ENCODE measurements around the gene MCAT.

The MCAT gene
- 5.5 to 8.9 (median 7.1) reads per million in 3 donors for total RNA-seq

GRCh38 chr22:43142880-43143562 is at the start of gene MCAT:
MCAT (minus strand) TSS chr22:43143398; CDS start chr22:43143348, 50 bp downstream.
- peak; percentile 57 to 75 (median 65) for DNase-seq
- no peaks in the 10 kb centered on the region for H3K27me3 ChIP-seq (replicated peaks; ENCODE audit: control insufficient read depth, insufficient read depth, low read length, poor library complexity, severe bottlenecking)
- no peaks in the 10 kb centered on the region for H3K9me3 ChIP-seq (ENCODE audit: control insufficient read depth, low read length)
- H3K4me1 ChIP-seq (ENCODE audit: control insufficient read depth, insufficient read depth, low read length, poor library complexity, severe bottlenecking), result peaks cover 4% of the 10 kb centered on the region
- H3K27ac ChIP-seq (ENCODE audit: insufficient read depth, low read length, poor library complexity, severe bottlenecking), result peak within 1 kb of the TSS; percentile 79
- peak within 1 kb of the TSS; percentile 77 for H3K4me3 ChIP-seq (ENCODE audit: insufficient read depth, low read depth, low read length, poor library complexity, severe bottlenecking)
- H3K36me3 ChIP-seq (ENCODE audit: control insufficient read depth, insufficient read depth, low read length), result peaks cover 4% of the 10 kb centered on the region

GRCh38 chr22:43191831-43192230 is 48.6 kb upstream of the MCAT start:
- Histone ChIP-seq H3K27ac (ENCODE audit: insufficient read depth, low read length, poor library complexity, severe bottlenecking) (no peak overlapping the region), H3K4me3 (ENCODE audit: insufficient read depth, low read depth, low read length, poor library complexity, severe bottlenecking) (no peak overlapping the region), H3K9me3 (ENCODE audit: control insufficient read depth, low read length) (no peaks in the 10 kb centered on the region), H3K4me1 (ENCODE audit: control insufficient read depth, insufficient read depth, low read length, poor library complexity, severe bottlenecking) (peaks cover 3% of the 10 kb centered on the region), H3K36me3 (ENCODE audit: control insufficient read depth, insufficient read depth, low read length) (no peaks in the 10 kb centered on the region), H3K27me3 (replicated peaks; ENCODE audit: control insufficient read depth, insufficient read depth, low read length, poor library complexity, severe bottlenecking) (no peaks in the 10 kb centered on the region)
- no peak for DNase-seq

GRCh38 chr22:43188829-43189545 is 45.8 kb upstream of the MCAT start:
- H3K27me3 ChIP-seq (replicated peaks; ENCODE audit: control insufficient read depth, insufficient read depth, low read length, poor library complexity, severe bottlenecking), result no peaks in the 10 kb centered on the region
- H3K4me1 ChIP-seq (ENCODE audit: control insufficient read depth, insufficient read depth, low read length, poor library complexity, severe bottlenecking), result peaks cover 12% of the 10 kb centered on the region
- no peaks in the 10 kb centered on the region for H3K36me3 ChIP-seq (ENCODE audit: control insufficient read depth, insufficient read depth, low read length)
- no peak overlapping the region for H3K4me3 ChIP-seq (ENCODE audit: insufficient read depth, low read depth, low read length, poor library complexity, severe bottlenecking)
- no peak overlapping the region for H3K27ac ChIP-seq (ENCODE audit: insufficient read depth, low read length, poor library complexity, severe bottlenecking)
- no peaks in the 10 kb centered on the region for H3K9me3 ChIP-seq (ENCODE audit: control insufficient read depth, low read length)
- no peak for DNase-seq

- H3K4me1 ChIP-seq (ENCODE audit: control insufficient read depth, insufficient read depth, low read length, poor library complexity, severe bottlenecking), result peaks cover 12% of the 10 kb centered on the region
- peak overlapping the region; percentile 50 for H3K4me3 ChIP-seq (ENCODE audit: insufficient read depth, low read depth, low read length, poor library complexity, severe bottlenecking)
- H3K36me3 ChIP-seq (ENCODE audit: control insufficient read depth, insufficient read depth, low read length), result no peaks in the 10 kb centered on the region
These were observed 44.2 kb upstream of the MCAT start for GRCh38 chr22:43187171-43188099.

GRCh38 chr22:43186272-43187170 is 43.3 kb upstream of the MCAT start, which contains the start of gene TTLL12:
TTLL12 (minus strand) TSS chr22:43187134; CDS start chr22:43187069, 65 bp downstream.
- Histone ChIP-seq H3K4me3 (ENCODE audit: insufficient read depth, low read depth, low read length, poor library complexity, severe bottlenecking) (peak within 1 kb of the TSS; percentile 50), H3K36me3 (ENCODE audit: control insufficient read depth, insufficient read depth, low read length) (no peaks in the 10 kb centered on the region), H3K27ac (ENCODE audit: insufficient read depth, low read length, poor library complexity, severe bottlenecking) (peak within 1 kb of the TSS; percentile 98), H3K27me3 (replicated peaks; ENCODE audit: control insufficient read depth, insufficient read depth, low read length, poor library complexity, severe bottlenecking) (no peaks in the 10 kb centered on the region), H3K4me1 (ENCODE audit: control insufficient read depth, insufficient read depth, low read length, poor library complexity, severe bottlenecking) (peaks cover 12% of the 10 kb centered on the region), H3K9me3 (ENCODE audit: control insufficient read depth, low read length) (no peaks in the 10 kb centered on the region)
- peak; percentile 36 to 62 (median 58) for DNase-seq

More at GRCh38 chr22:43187171-43188099, 44.2 kb upstream of the MCAT start:
- H3K27me3 ChIP-seq (replicated peaks; ENCODE audit: control insufficient read depth, insufficient read depth, low read length, poor library complexity, severe bottlenecking), result no peaks in the 10 kb centered on the region
- DNase-seq, result peak; percentile 92 to 93 (median 93)
- H3K9me3 ChIP-seq (ENCODE audit: control insufficient read depth, low read length), result no peaks in the 10 kb centered on the region
- H3K27ac ChIP-seq (ENCODE audit: insufficient read depth, low read length, poor library complexity, severe bottlenecking), result peak overlapping the region; percentile 98

GRCh38 chr22:43185860-43186261 is 42.7 kb upstream of the MCAT start:
- H3K4me3 ChIP-seq (ENCODE audit: insufficient read depth, low read depth, low read length, poor library complexity, severe bottlenecking), result peak overlapping the region; percentile 46
- no peak for DNase-seq
- H3K27me3 ChIP-seq (replicated peaks; ENCODE audit: control insufficient read depth, insufficient read depth, low read length, poor library complexity, severe bottlenecking), result no peaks in the 10 kb centered on the region
- peak overlapping the region; percentile 75 for H3K27ac ChIP-seq (ENCODE audit: insufficient read depth, low read length, poor library complexity, severe bottlenecking)
- H3K36me3 ChIP-seq (ENCODE audit: control insufficient read depth, insufficient read depth, low read length), result no peaks in the 10 kb centered on the region
- H3K4me1 ChIP-seq (ENCODE audit: control insufficient read depth, insufficient read depth, low read length, poor library complexity, severe bottlenecking), result peaks cover 12% of the 10 kb centered on the region
- H3K9me3 ChIP-seq (ENCODE audit: control insufficient read depth, low read length), result no peaks in the 10 kb centered on the region

GRCh38 chr22:43183496-43184277 is 40.5 kb upstream of the MCAT start:
- H3K9me3 ChIP-seq (ENCODE audit: control insufficient read depth, low read length), result no peaks in the 10 kb centered on the region
- H3K27me3 ChIP-seq (replicated peaks; ENCODE audit: control insufficient read depth, insufficient read depth, low read length, poor library complexity, severe bottlenecking), result no peaks in the 10 kb centered on the region
- no peak for DNase-seq
- H3K36me3 ChIP-seq (ENCODE audit: control insufficient read depth, insufficient read depth, low read length), result peaks cover 14% of the 10 kb centered on the region
- H3K27ac ChIP-seq (ENCODE audit: insufficient read depth, low read length, poor library complexity, severe bottlenecking), result no peak overlapping the region
- H3K4me3 ChIP-seq (ENCODE audit: insufficient read depth, low read depth, low read length, poor library complexity, severe bottlenecking), result no peak overlapping the region
- peaks cover 12% of the 10 kb centered on the region for H3K4me1 ChIP-seq (ENCODE audit: control insufficient read depth, insufficient read depth, low read length, poor library complexity, severe bottlenecking)

- DNase-seq, result no peak
- no peaks in the 10 kb centered on the region for H3K27me3 ChIP-seq (replicated peaks; ENCODE audit: control insufficient read depth, insufficient read depth, low read length, poor library complexity, severe bottlenecking)
- no peak overlapping the region for H3K27ac ChIP-seq (ENCODE audit: insufficient read depth, low read length, poor library complexity, severe bottlenecking)
- no peaks in the 10 kb centered on the region for H3K9me3 ChIP-seq (ENCODE audit: control insufficient read depth, low read length)
- H3K4me1 ChIP-seq (ENCODE audit: control insufficient read depth, insufficient read depth, low read length, poor library complexity, severe bottlenecking), result peaks cover 8% of the 10 kb centered on the region
- H3K4me3 ChIP-seq (ENCODE audit: insufficient read depth, low read depth, low read length, poor library complexity, severe bottlenecking), result no peak overlapping the region
- H3K36me3 ChIP-seq (ENCODE audit: control insufficient read depth, insufficient read depth, low read length), result peaks cover 14% of the 10 kb centered on the region
These were observed 39.5 kb upstream of the MCAT start for GRCh38 chr22:43182726-43183125.
